Smooth muscle cell (in vitro differentiated cells): ENCODE results near the gene XRN1. TPM values are rescaled to one million over a fixed set of nuclear protein-coding genes. Genes with fewer than 3 reads are reported as not detected.

Experiments
- DNase-seq: peaks from one replicate; lab custom pipeline; 2025; ENCODE audit not compliant: unreplicated experiment; lab: John Stamatoyannopoulos, UW
- H2AFZ ChIP-seq: fragments of 200-600 bp; sonication (generic); 2 replicates; pipeline ENCODE4 v1.6.0; 2016; ENCODE audit warnings: antibody characterized with exemption, low read depth, mild to moderate bottlenecking
- H3F3A ChIP-seq: fragments of 200-600 bp; sonication (generic); 2 replicates; pipeline ENCODE4 v1.6.0; 2017; ENCODE audit warnings: antibody characterized with exemption, low read depth
- H3K27ac ChIP-seq: fragments of 200-600 bp; sonication (generic); 2 replicates; pipeline ENCODE4 v1.5.1; 2016; ENCODE audit warnings: low read depth, mild to moderate bottlenecking
- H3K27me3 ChIP-seq: fragments of 200-600 bp; sonication (generic); 2 replicates; pipeline ENCODE4 v1.6.1; 2016; ENCODE audit warnings: low read depth, mild to moderate bottlenecking
- H3K36me3 ChIP-seq: fragments of 200-600 bp; sonication (generic); 2 replicates; pipeline ENCODE4 v1.5.1; 2016; ENCODE audit warnings: low read depth
- H3K4me1 ChIP-seq: fragments of 200-600 bp; sonication (generic); 2 replicates; pipeline ENCODE4 v1.5.1; 2016; ENCODE audit warnings: low read depth
- H3K4me2 ChIP-seq: fragments of 200-600 bp; sonication (generic); 2 replicates; pipeline ENCODE4 v1.6.0; 2016; ENCODE audit warnings: mild to moderate bottlenecking
- H3K4me3 ChIP-seq: fragments of 200-600 bp; sonication (generic); 2 replicates; pipeline ENCODE4 v1.5.1; 2016; ENCODE audit warnings: mild to moderate bottlenecking
- H3K79me2 ChIP-seq: fragments of 200-600 bp; sonication (generic); 2 replicates; pipeline ENCODE4 v1.6.0; 2016; ENCODE audit warnings: low read depth, mild to moderate bottlenecking
- H3K9ac ChIP-seq: fragments of 200-600 bp; sonication (generic); 2 replicates; pipeline ENCODE4 v1.6.0; 2016; ENCODE audit warnings: low read depth
- H3K9me3 ChIP-seq: fragments of 200-600 bp; sonication (generic); replicated peaks from 2 replicates; pipeline ENCODE4 v1.5.1; 2016; ENCODE audit warnings: low read depth
- H4K20me1 ChIP-seq: fragments of 200-600 bp; sonication (generic); 2 replicates; pipeline ENCODE4 v1.6.0; 2016; ENCODE audit warnings: low read depth
- WGBS: methylation state at CpG from one replicate; pipeline ENCODE4 v1.1.7; 2016; ENCODE audit warnings: low lambda C conversion rate; 5-methylcytosine and 5-hydroxymethylcytosine counted together
- polyA plus RNA-seq: library from polyadenylated mRNA; unstranded; fragments of >200 nt; fragmentation: Nextera tagmentation; extraction: Ambion mirVana; gene quantifications from 2 replicates; pipeline ENCODE4 v1.2.1, GENCODE V29; 2016
- small RNA-seq: library from RNA; depleted of rRNA; stranded (forward); fragments of <200 nt; gene quantifications from one replicate; pipeline ENCODE3, GENCODE V24; 2014
- total RNA-seq: library from RNA; depleted of rRNA; stranded (reverse); fragments of >200 nt; gene quantifications from 2 replicates; pipeline ENCODE4 v1.2.3, GENCODE V29; 2014
- TF ChIP-seq, protein P1 (sequence below): fragments of 200-600 bp; sonication (generic); IDR thresholded peaks from 2 replicates; pipeline ENCODE4 v1.5.1; 2017; ENCODE audit warnings: borderline replicate concordance, mild to moderate bottlenecking, antibody characterized with exemption; ENCODE audit not compliant: insufficient read depth, poor library complexity, severe bottlenecking

Gene XRN1
- total and polyA plus RNA-seq, 2 experiments from 2014 or later = 7.5 to 37.1 TPM

DNA sequence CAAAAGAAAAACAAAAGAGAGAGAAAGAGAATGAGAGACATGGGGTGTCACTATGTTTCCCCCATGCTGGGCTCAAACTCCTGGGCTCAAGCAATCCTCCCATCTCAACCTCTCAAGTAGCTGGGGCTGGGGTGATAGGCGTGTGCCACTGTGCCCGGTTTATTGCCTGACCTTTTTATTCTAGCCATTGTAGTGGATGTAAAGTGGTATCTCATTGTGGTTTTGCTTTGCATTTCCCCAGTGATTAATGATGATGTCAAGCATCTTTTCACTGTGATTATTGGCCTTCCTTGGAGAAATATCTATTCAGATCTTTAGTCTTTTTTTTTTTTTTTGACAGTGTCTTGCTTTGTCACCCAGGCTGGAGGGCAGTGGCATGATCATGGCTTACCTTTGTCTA lies 184.7 kb downstream of the XRN1 start:
- H4K20me1 ChIP-seq = no peaks in the 10 kb centered on the region
- no peaks in the 10 kb centered on the region for H3K79me2 ChIP-seq
- H3K27ac ChIP-seq = no peak overlapping the region
- H3K27me3 ChIP-seq = no peaks in the 10 kb centered on the region
- peaks cover 17% of the 10 kb centered on the region for H3K4me1 ChIP-seq
- no peak overlapping the region for H3K4me2 ChIP-seq
- TF ChIP-seq, protein P1, sequence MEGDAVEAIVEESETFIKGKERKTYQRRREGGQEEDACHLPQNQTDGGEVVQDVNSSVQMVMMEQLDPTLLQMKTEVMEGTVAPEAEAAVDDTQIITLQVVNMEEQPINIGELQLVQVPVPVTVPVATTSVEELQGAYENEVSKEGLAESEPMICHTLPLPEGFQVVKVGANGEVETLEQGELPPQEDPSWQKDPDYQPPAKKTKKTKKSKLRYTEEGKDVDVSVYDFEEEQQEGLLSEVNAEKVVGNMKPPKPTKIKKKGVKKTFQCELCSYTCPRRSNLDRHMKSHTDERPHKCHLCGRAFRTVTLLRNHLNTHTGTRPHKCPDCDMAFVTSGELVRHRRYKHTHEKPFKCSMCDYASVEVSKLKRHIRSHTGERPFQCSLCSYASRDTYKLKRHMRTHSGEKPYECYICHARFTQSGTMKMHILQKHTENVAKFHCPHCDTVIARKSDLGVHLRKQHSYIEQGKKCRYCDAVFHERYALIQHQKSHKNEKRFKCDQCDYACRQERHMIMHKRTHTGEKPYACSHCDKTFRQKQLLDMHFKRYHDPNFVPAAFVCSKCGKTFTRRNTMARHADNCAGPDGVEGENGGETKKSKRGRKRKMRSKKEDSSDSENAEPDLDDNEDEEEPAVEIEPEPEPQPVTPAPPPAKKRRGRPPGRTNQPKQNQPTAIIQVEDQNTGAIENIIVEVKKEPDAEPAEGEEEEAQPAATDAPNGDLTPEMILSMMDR = no peak
- 94% methylated on average over 2 of the region's 2 CpGs for whole genome bisulfite sequencing
- H3K9me3 ChIP-seq = no peaks in the 10 kb centered on the region
- no peak overlapping the region for H2AFZ ChIP-seq
- no peaks in the 10 kb centered on the region for H3F3A ChIP-seq
- no peaks in the 10 kb centered on the region for H3K36me3 ChIP-seq
- no peak overlapping the region for H3K4me3 ChIP-seq
- DNase-seq = no peak
- H3K9ac ChIP-seq = no peak overlapping the region

DNA sequence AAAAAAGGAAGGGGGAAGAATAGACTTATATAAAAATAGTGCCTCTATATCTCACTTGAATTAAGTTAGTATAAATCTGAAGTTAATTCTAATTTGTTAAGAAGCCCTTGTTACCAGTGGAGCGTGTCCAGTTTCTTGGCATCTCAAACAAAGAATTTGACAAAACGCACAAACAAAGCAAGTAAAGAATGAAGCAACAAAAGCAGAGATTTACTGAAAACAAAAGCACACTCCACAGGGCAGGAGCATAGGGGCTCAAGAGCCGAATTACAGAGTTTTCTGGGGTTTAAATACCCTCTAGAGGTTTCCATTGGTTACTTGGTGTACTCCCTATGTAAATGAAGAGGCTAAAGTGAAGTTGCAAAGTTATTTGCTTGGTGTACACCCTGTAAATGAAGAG lies 188.5 kb downstream of the XRN1 start:
- WGBS = 85% methylated on average over 3 of the region's 3 CpGs
- no peaks in the 10 kb centered on the region for H3K9me3 ChIP-seq
- H3K4me2 ChIP-seq = no peak overlapping the region
- no peaks in the 10 kb centered on the region for H3F3A ChIP-seq
- H3K4me3 ChIP-seq = no peak overlapping the region
- DNase-seq = no peak
- H3K36me3 ChIP-seq = no peaks in the 10 kb centered on the region
- TF ChIP-seq, protein P1 = no peak
- no peak overlapping the region for H3K27ac ChIP-seq
- H3K79me2 ChIP-seq = no peaks in the 10 kb centered on the region
- no peaks in the 10 kb centered on the region for H3K27me3 ChIP-seq
- no peaks in the 10 kb centered on the region for H4K20me1 ChIP-seq
- H3K9ac ChIP-seq = no peak overlapping the region
- no peak overlapping the region for H2AFZ ChIP-seq
- H3K4me1 ChIP-seq = peaks cover 17% of the 10 kb centered on the region

DNA sequence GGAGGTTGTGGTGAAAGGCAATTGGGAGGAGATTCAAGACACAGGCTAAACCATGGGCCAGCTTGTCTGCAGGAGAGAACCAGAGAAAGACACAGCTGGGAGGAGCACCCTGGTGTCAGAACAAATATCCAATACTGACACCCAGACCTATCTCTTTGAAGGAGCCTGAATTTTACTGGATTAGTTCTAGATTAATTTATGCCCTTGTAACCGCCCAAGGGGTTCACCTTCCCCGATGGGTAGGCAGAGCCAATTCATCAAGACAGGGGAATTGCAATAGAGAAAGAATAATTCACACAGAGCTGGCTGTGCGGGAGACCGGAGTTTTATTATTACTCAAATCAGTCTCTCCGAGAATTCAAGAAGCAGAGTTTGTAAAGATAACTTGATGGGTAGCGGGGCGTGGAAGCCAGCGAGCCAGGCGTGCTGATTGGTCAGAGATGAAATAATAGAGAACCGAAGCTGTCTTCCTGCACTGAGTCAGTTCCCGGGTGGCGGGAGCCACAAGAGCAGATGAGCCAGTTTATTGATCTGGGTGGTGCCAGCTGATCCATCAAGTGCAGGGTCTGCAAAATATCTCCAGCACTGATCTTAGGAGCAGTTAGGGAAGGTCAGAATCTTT lies 191.0 kb downstream of the XRN1 start:
- no peaks in the 10 kb centered on the region for H3K36me3 ChIP-seq
- TF ChIP-seq, protein P1 = no peak
- no peak for DNase-seq
- no peaks in the 10 kb centered on the region for H3K27me3 ChIP-seq
- H4K20me1 ChIP-seq = no peaks in the 10 kb centered on the region
- no peak overlapping the region for H3K27ac ChIP-seq
- peaks cover 17% of the 10 kb centered on the region for H3K4me1 ChIP-seq
- 76% methylated on average over 12 of the region's 12 CpGs for WGBS
- H3K79me2 ChIP-seq = no peaks in the 10 kb centered on the region
- no peak overlapping the region for H3K4me2 ChIP-seq
- H3K4me3 ChIP-seq = no peak overlapping the region
- H3F3A ChIP-seq = no peaks in the 10 kb centered on the region
- no peak overlapping the region for H2AFZ ChIP-seq
- H3K9ac ChIP-seq = no peak overlapping the region
- H3K9me3 ChIP-seq = peaks cover 3% of the 10 kb centered on the region

Small RNA genes within 50 kb of the gene (small RNA-seq; reads per million reads assigned to genes)
- gene RNU1-100P = not detected
- not detected for gene RNU6-1294P

Other genes with a start within 250 kb of the XRN1 start
- gene GK5, start 222.5 kb downstream of the XRN1 start, total RNA-seq = 19.9 and 22.5 TPM in 2 replicates
- gene GK5, start 222.5 kb downstream of the XRN1 start, polyA plus RNA-seq = 6.4 and 7.6 TPM in 2 replicates
- 22.5 and 35.5 TPM in 2 replicates for gene ATR, start 130.7 kb upstream of the XRN1 start, total RNA-seq
- gene ATR, start 130.7 kb upstream of the XRN1 start, polyA plus RNA-seq = 8.8 and 9.4 TPM in 2 replicates
- gene PLS1, start 148.4 kb upstream of the XRN1 start, total RNA-seq = 3.1 and 3.6 TPM in 2 replicates
- 1.6 and 1.9 TPM in 2 replicates for gene PLS1, start 148.4 kb upstream of the XRN1 start, polyA plus RNA-seq